Astrocyte (in vitro differentiated cells and primary cell): ENCODE measurements around the gene KEL. TPM values are rescaled to one million over a fixed set of nuclear protein-coding genes. Genes with fewer than 3 reads are reported as not detected.

Experiments used
- total RNA-seq: library from RNA; stranded (reverse); gene quantifications from 2 replicates; pipeline ENCODE4 v1.2.1, GENCODE V29; 2021

Gene KEL
- total RNA-seq, 1 donor from 2014 or later, result not detected

Other genes with a start within 250 kb of the KEL start
- gene PRSS1, start 212.9 kb downstream of the KEL start, total RNA-seq, result not detected in 2 replicates
- not detected in 2 replicates for gene PRSS2, start 191.4 kb downstream of the KEL start, total RNA-seq
- 15.7 and 16.2 TPM in 2 replicates for gene EPHB6, start 107.3 kb downstream of the KEL start, total RNA-seq
- gene TRPV6, start 76.6 kb downstream of the KEL start, total RNA-seq, result 0.14 and 0.46 TPM in 2 replicates
- not detected in 2 replicates for gene TRPV5, start 28.6 kb downstream of the KEL start, total RNA-seq
- not detected in 2 replicates for gene LLCFC1, start 22.9 kb downstream of the KEL start, total RNA-seq
- not detected in 2 replicates for gene OR9A2, start 64.8 kb upstream of the KEL start, total RNA-seq
- not detected in 2 replicates for gene OR6V1, start 90.0 kb upstream of the KEL start, total RNA-seq
- not detected in 2 replicates for gene PIP, start 169.7 kb upstream of the KEL start, total RNA-seq
- not detected in 2 replicates for gene TAS2R39, start 221.1 kb upstream of the KEL start, total RNA-seq